Psoas muscle (tissue), 8 donors: ENCODE results near the gene SYCP3. TPM values are rescaled to one million over a fixed set of nuclear protein-coding genes. Genes with fewer than 3 reads are reported as not detected.

ENCODE experiments used
- ATAC-seq, 4 donors: fragments of 200-7000 bp; cut with Tn5 transposase; one replicate each; pipeline ENCODE4 v1.9.1; 2020; ENCODE audit warnings: moderate library complexity in 3 of 4, mild to moderate bottlenecking in 2 of 4
- DNase-seq, 2 donors: peaks; one replicate each; pipeline ENCODE4 v3.0.0-alpha.2; 2020
- H3K27ac ChIP-seq: fragments of 200-600 bp; one replicate; pipeline ENCODE4 v1.8.0; 2022
- H3K27me3 ChIP-seq, 3 donors: fragments of 200-600 bp in 1 of 3; one replicate each; pipeline versions ENCODE4 v1.6.1 to v1.8.0; 2013 to 2022; ENCODE audit warnings: low read length in 2 of 3, mild to moderate bottlenecking in 2 of 3, moderate library complexity in 1 of 3; ENCODE audit not compliant: insufficient read depth in 3 of 3
- H3K36me3 ChIP-seq, 2 donors: fragments of 200-600 bp in 1 of 2; one replicate each; pipeline versions ENCODE4 v1.6.1 to v1.8.0; 2013 to 2022; ENCODE audit warnings: low read depth in 1 of 2, mild to moderate bottlenecking in 1 of 2, moderate library complexity in 1 of 2; ENCODE audit not compliant: insufficient read depth in 1 of 2
- H3K4me1 ChIP-seq: fragments of 200-600 bp; one replicate; pipeline ENCODE4 v1.8.0; 2022
- H3K4me3 ChIP-seq: fragments of 200-600 bp; one replicate; pipeline ENCODE4 v1.8.0; 2022; ENCODE audit warnings: mild to moderate bottlenecking
- H3K9me3 ChIP-seq: fragments of 200-600 bp; one replicate; pipeline ENCODE4 v1.8.0; 2022
- CTCF ChIP-seq: fragments of 200-600 bp; IDR thresholded peaks from one replicate; pipeline ENCODE4 v1.8.0; 2022; ENCODE audit warnings: antibody characterized with exemption
- WGBS, 3 donors: extraction: QIAGEN DNeasy Blood & Tissue Kit; methylation state at CpG; one replicate each; pipeline versions ENCODE4 v1.1.6 to v1.1.7; 2013; 5-methylcytosine and 5-hydroxymethylcytosine counted together
- intact Hi-C, 2 donors: fragments of 100-400 bp; cut with DNase I; formaldehyde crosslinking; loops; one replicate each; pipeline versions ENCODE4 v1.11.0 to v1.14.2; 2022
- polyA plus RNA-seq, 3 donors: library from polyadenylated mRNA; stranded (reverse); fragments of 200-250 nt; gene quantifications; one replicate each; pipeline ENCODE4 v1.2.3, GENCODE V29; 2013
- total RNA-seq, 4 donors: library from RNA; stranded (reverse); fragmentation: NEBNext Ultra II Directional in 2 of 4; extraction: Animal tissue kit (Norgen Biotek cat#: 25700) in 2 of 4; gene quantifications; one replicate each; pipeline versions ENCODE4 v1.2.1 to v1.2.4, GENCODE V29; 2021 to 2023
- donor health status: healthy with polysubstance abuse.
- donor health status: DM: no; HTN: no; CAD: no; lungs with moderate emphysema.
- donor health status: Bipolar disorder and iron deficiency.
- donor health status: healthy.
- donor health status: DM: yes; HTN: yes; CAD: no.
- donor health status: DM: no; HTN: no; CAD: no.
- donor health status: DM: no; HTN: no; CAD: no.
- donor health status: DM: yes; HTN: yes; CAD: no.

Gene SYCP3
- total and polyA plus RNA-seq, 7 donors: 0.04 to 0.28 (median 0.23) TPM; not detected in 4

- H3K27me3 ChIP-seq: no peaks in the 10 kb centered on the region
- ATAC-seq (no peak), DNase-seq (no peak)
- no peak overlapping the region for H3K27ac ChIP-seq
- H3K4me1 ChIP-seq: no peaks in the 10 kb centered on the region
- no peak overlapping the region for H3K4me3 ChIP-seq
- TF ChIP-seq CTCF: no peak
- H3K9me3 ChIP-seq: no peaks in the 10 kb centered on the region
- H3K36me3 ChIP-seq: peaks cover 0 to 93% of the 10 kb centered on the region in 2 donors
- intact Hi-C loops: no loop called here
- 84 to 87% (median 84%) methylated on average over 5 of the region's 5 CpGs for WGBS, 3 donors
Observed at GRCh38 chr12:101761350-101761749, 22.1 kb upstream of the SYCP3 start.

GRCh38 chr12:101759396-101760047, 20.3 kb upstream of the SYCP3 start:
- H3K4me3 ChIP-seq: no peak overlapping the region
- H3K27me3 ChIP-seq: no peaks in the 10 kb centered on the region
- DNase-seq: no peak
- 66 to 70% (median 67%) methylated on average over 5 of the region's 5 CpGs for WGBS, 3 donors
- peak in 2 of 4 donors; percentile 57 to 68 for ATAC-seq
- intact Hi-C loops: no loop called here
- no peaks in the 10 kb centered on the region for H3K9me3 ChIP-seq
- no peak overlapping the region for H3K27ac ChIP-seq
- no peaks in the 10 kb centered on the region for H3K4me1 ChIP-seq
- H3K36me3 ChIP-seq: peaks cover 0 to 93% of the 10 kb centered on the region in 2 donors
- peak; percentile 59 for TF ChIP-seq CTCF

- Histone ChIP-seq H3K27me3 (no peaks in the 10 kb centered on the region), H3K4me1 (no peaks in the 10 kb centered on the region), H3K27ac (no peak overlapping the region), H3K36me3 (peaks cover 9 to 95% of the 10 kb centered on the region in 2 donors), H3K9me3 (no peaks in the 10 kb centered on the region), H3K4me3 (no peak overlapping the region)
- ATAC-seq (no peak), DNase-seq (no peak)
- WGBS, 3 donors: 89 to 98% (median 92%) methylated on average over 4 of the region's 4 CpGs
- TF ChIP-seq CTCF: no peak
- intact Hi-C loops: no loop called here
Observed at GRCh38 chr12:101750152-101750551, 10.9 kb upstream of the SYCP3 start.

DNA sequence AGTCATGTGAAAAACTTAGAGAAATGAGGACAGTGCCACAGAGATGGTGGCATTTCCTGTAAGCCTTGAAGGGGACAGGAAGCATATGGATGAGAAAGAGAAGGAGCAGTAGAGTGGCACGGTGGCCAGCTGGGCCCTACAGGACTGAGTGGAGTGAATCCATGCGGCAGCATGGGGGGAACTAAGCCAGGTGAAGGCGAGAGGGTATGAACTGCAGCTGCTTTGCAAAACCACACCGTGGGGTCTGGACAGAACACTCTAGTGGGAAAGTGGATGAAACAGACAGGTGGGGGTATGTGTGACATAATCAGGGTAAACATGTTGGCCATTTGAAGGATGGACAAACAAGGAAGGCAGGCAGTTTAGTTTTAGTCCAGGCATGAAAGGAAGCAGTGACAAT, 10.4 kb upstream of the SYCP3 start:
- Histone ChIP-seq H3K27me3 (no peaks in the 10 kb centered on the region), H3K4me3 (no peak overlapping the region), H3K4me1 (no peaks in the 10 kb centered on the region), H3K27ac (no peak overlapping the region), H3K9me3 (no peaks in the 10 kb centered on the region), H3K36me3 (peaks cover 9 to 95% of the 10 kb centered on the region in 2 donors)
- intact Hi-C loops: no loop called here
- no peak for DNase-seq
- ATAC-seq: no peak
- no peak for TF ChIP-seq CTCF
- 69 to 75% (median 72%) methylated on average over 4 of the region's 4 CpGs for WGBS, 3 donors

- H3K9me3 ChIP-seq: no peaks in the 10 kb centered on the region
- WGBS, 3 donors: 96 to 98% (median 97%) methylated on average over 1 of the region's 1 CpG
- H3K4me1 ChIP-seq: no peaks in the 10 kb centered on the region
- no peak overlapping the region for H3K4me3 ChIP-seq
- intact Hi-C loops: no loop called here
- no peak for TF ChIP-seq CTCF
- DNase-seq (no peak), ATAC-seq (no peak)
- H3K36me3 ChIP-seq: peaks cover 9 to 95% of the 10 kb centered on the region in 2 donors
- no peak overlapping the region for H3K27ac ChIP-seq
- H3K27me3 ChIP-seq: no peaks in the 10 kb centered on the region
Observed at GRCh38 chr12:101748907-101749306, 9.6 kb upstream of the SYCP3 start.
